NCI-H1930 (cell line): ENCODE data around the gene APOOL.

Source experiments
- DNase-seq, 2 experiments: peaks; one replicate each; lab custom pipeline; 2025; lab: John Stamatoyannopoulos, UW

Gene APOOL

GRCh38 chrX:85084770-85085393 is 81.2 kb downstream of the APOOL start:
- peak in 1 of 2 experiments; percentile 15 for DNase-seq

- DNase-seq, result no peak
These were observed 85.7 kb downstream of the APOOL start for GRCh38 chrX:85089321-85089840.

- no peak for DNase-seq
These were observed 103.7 kb downstream of the APOOL start for GRCh38 chrX:85107407-85107806.

GRCh38 chrX:85108165-85108564 is 104.5 kb downstream of the APOOL start:
- DNase-seq, result no peak

GRCh38 chrX:85109235-85109634 is 105.6 kb downstream of the APOOL start:
- peak in 1 of 2 experiments; percentile 21 for DNase-seq

GRCh38 chrX:85111347-85111746 is 107.7 kb downstream of the APOOL start:
- peak in 1 of 2 experiments; percentile 7 for DNase-seq

GRCh38 chrX:85112293-85112692 is 108.6 kb downstream of the APOOL start:
- DNase-seq, result no peak

GRCh38 chrX:85113746-85114145 is 110.1 kb downstream of the APOOL start:
- DNase-seq, result no peak

- no peak for DNase-seq
These were observed 110.5 kb downstream of the APOOL start for GRCh38 chrX:85114171-85114570.

- DNase-seq, result no peak
These were observed 111.1 kb downstream of the APOOL start for GRCh38 chrX:85114776-85115175.

GRCh38 chrX:85115252-85115651 is 111.6 kb downstream of the APOOL start:
- no peak for DNase-seq

- DNase-seq, result no peak
These were observed 132.7 kb downstream of the APOOL start for GRCh38 chrX:85136409-85136808.

- DNase-seq, result no peak
These were observed 135.7 kb downstream of the APOOL start for GRCh38 chrX:85139422-85139821.

- no peak for DNase-seq
These were observed 137.3 kb downstream of the APOOL start for GRCh38 chrX:85140964-85141363.
